MM.1S (cell line): ENCODE results near the gene ZDHHC13.

Experiments used
- DNase-seq: peaks from one replicate; pipeline ENCODE4 v3.0.0-alpha.2; 2015
- H2AFZ ChIP-seq: fragments of 300-600 bp; sonication (generic); 2 replicates; pipeline ENCODE4 v1.6.0; 2016; ENCODE audit warnings: antibody characterized with exemption, low read length
- H3F3A ChIP-seq: fragments of 300-600 bp; sonication (generic); 2 replicates; pipeline ENCODE4 v1.6.1; 2016; ENCODE audit warnings: mild to moderate bottlenecking, antibody characterized with exemption, low read length, moderate library complexity, mixed read lengths; ENCODE audit not compliant: insufficient read depth
- H3K27ac ChIP-seq: fragments of 300-600 bp; sonication (generic); 2 replicates; pipeline ENCODE4 v1.5.1; 2016; ENCODE audit warnings: mild to moderate bottlenecking, low read length
- H3K27me3 ChIP-seq: fragments of 300-600 bp; sonication (generic); replicated peaks from 2 replicates; pipeline ENCODE4 v1.6.0; 2016; ENCODE audit warnings: low read length; ENCODE audit not compliant: insufficient read depth
- H3K36me3 ChIP-seq: fragments of 300-600 bp; sonication (generic); replicated peaks from 2 replicates; pipeline ENCODE4 v1.6.1; 2016; ENCODE audit warnings: mild to moderate bottlenecking, low read length, mixed read lengths; ENCODE audit not compliant: insufficient read depth
- H3K4me1 ChIP-seq: fragments of 300-600 bp; sonication (generic); 2 replicates; pipeline ENCODE4 v1.6.1; 2016; ENCODE audit warnings: low read length, mixed read lengths
- H3K4me2 ChIP-seq: fragments of 300-600 bp; sonication (generic); 2 replicates; pipeline ENCODE4 v1.6.0; 2016; ENCODE audit warnings: low read depth, low read length
- H3K4me3 ChIP-seq: fragments of 300-600 bp; sonication (generic); 2 replicates; pipeline ENCODE4 v1.5.1; 2016; ENCODE audit warnings: low read length, mixed read lengths
- H3K79me2 ChIP-seq: fragments of 300-600 bp; sonication (generic); 2 replicates; pipeline ENCODE4 v1.6.1; 2016; ENCODE audit warnings: mixed run types, low read length, mixed read lengths
- H3K9ac ChIP-seq: fragments of 300-600 bp; sonication (generic); 2 replicates; pipeline ENCODE4 v1.6.1; 2016; ENCODE audit warnings: low read length, mixed read lengths
- H3K9me2 ChIP-seq: fragments of 300-600 bp; sonication (generic); replicated peaks from 2 replicates; pipeline ENCODE4 v1.6.1; 2016; ENCODE audit warnings: mild to moderate bottlenecking, low read length, mixed read lengths; ENCODE audit not compliant: insufficient read depth
- H3K9me3 ChIP-seq: fragments of 300-600 bp; sonication (generic); replicated peaks from 2 replicates; pipeline ENCODE4 v1.6.1; 2016; ENCODE audit warnings: mild to moderate bottlenecking, low read length, mixed read lengths; ENCODE audit not compliant: insufficient read depth
- H4K20me1 ChIP-seq: fragments of 300-600 bp; sonication (generic); 2 replicates; pipeline ENCODE4 v1.6.1; 2016; ENCODE audit warnings: mild to moderate bottlenecking, low read length, moderate library complexity, mixed read lengths; ENCODE audit not compliant: insufficient read depth
- CTCF ChIP-seq: fragments of 300-600 bp; sonication (generic); IDR thresholded peaks from 2 replicates; pipeline ENCODE4 v1.5.1; 2016; ENCODE audit warnings: antibody characterized with exemption, low read length, mixed read lengths
- EZH2 ChIP-seq: fragments of 300-600 bp; sonication (generic); optimal IDR thresholded peaks from 2 replicates; pipeline ENCODE3; 2017; ENCODE audit warnings: low read depth, mild to moderate bottlenecking, antibody characterized with exemption, low read length, mixed read lengths
- EZH2phosphoT487 ChIP-seq: fragments of 300-600 bp; sonication (generic); IDR thresholded peaks from 2 replicates; pipeline ENCODE4 v1.6.1; 2018; ENCODE audit warnings: antibody characterized with exemption, low read length

ZDHHC13 gene

GRCh38 chr11:19168090-19168489 lies 51.1 kb downstream of the ZDHHC13 start:
- H3K9me2 ChIP-seq: no peaks in the 10 kb centered on the region
- H3K4me3 ChIP-seq: no peak overlapping the region
- H3K4me2 ChIP-seq: no peak overlapping the region
- H3K9me3 ChIP-seq: no peaks in the 10 kb centered on the region
- peaks cover 6% of the 10 kb centered on the region; the same call in 1 of the 2 replicates for H3K4me1 ChIP-seq
- no peaks in the 10 kb centered on the region for H3F3A ChIP-seq
- TF ChIP-seq EZH2 (no peak), EZH2phosphoT487 (no peak), CTCF (no peak)
- no peak overlapping the region for H3K9ac ChIP-seq
- DNase-seq: no peak
- H2AFZ ChIP-seq: no peak overlapping the region
- no peaks in the 10 kb centered on the region for H3K36me3 ChIP-seq
- no peaks in the 10 kb centered on the region for H3K27me3 ChIP-seq
- no peaks in the 10 kb centered on the region for H3K79me2 ChIP-seq
- no peaks in the 10 kb centered on the region for H4K20me1 ChIP-seq
- no peak overlapping the region for H3K27ac ChIP-seq

GRCh38 chr11:19173004-19173689 lies 56.2 kb downstream of the ZDHHC13 start:
- H3K9me2 ChIP-seq: no peaks in the 10 kb centered on the region
- no peaks in the 10 kb centered on the region for H4K20me1 ChIP-seq
- no peak overlapping the region for H2AFZ ChIP-seq
- no peak overlapping the region for H3K27ac ChIP-seq
- no peak for TF ChIP-seq EZH2phosphoT487
- TF ChIP-seq CTCF: no peak
- TF ChIP-seq EZH2: no peak
- no peak overlapping the region for H3K4me2 ChIP-seq
- H3K4me3 ChIP-seq: no peak overlapping the region
- H3K36me3 ChIP-seq: no peaks in the 10 kb centered on the region; the same call in 1 of the 2 replicates
- H3K9ac ChIP-seq: no peak overlapping the region
- no peak for DNase-seq
- no peaks in the 10 kb centered on the region for H3K79me2 ChIP-seq
- no peaks in the 10 kb centered on the region for H3F3A ChIP-seq
- no peaks in the 10 kb centered on the region for H3K27me3 ChIP-seq
- H3K9me3 ChIP-seq: no peaks in the 10 kb centered on the region
- no peaks in the 10 kb centered on the region for H3K4me1 ChIP-seq

- no peaks in the 10 kb centered on the region; the same call in 1 of the 2 replicates for H3K36me3 ChIP-seq
- no peaks in the 10 kb centered on the region for H3K9me3 ChIP-seq
- no peaks in the 10 kb centered on the region for H3K27me3 ChIP-seq
- no peak for TF ChIP-seq EZH2
- no peak for TF ChIP-seq EZH2phosphoT487
- TF ChIP-seq CTCF: no peak
- H3K9ac ChIP-seq: no peak overlapping the region
- H3K9me2 ChIP-seq: no peaks in the 10 kb centered on the region
- no peak overlapping the region for H2AFZ ChIP-seq
- H3K4me1 ChIP-seq: no peaks in the 10 kb centered on the region
- H3K79me2 ChIP-seq: no peaks in the 10 kb centered on the region
- no peaks in the 10 kb centered on the region for H3F3A ChIP-seq
- no peak overlapping the region for H3K4me2 ChIP-seq
- no peak for DNase-seq
- H3K27ac ChIP-seq: no peak overlapping the region
- no peaks in the 10 kb centered on the region for H4K20me1 ChIP-seq
- no peak overlapping the region for H3K4me3 ChIP-seq
These were observed 57.1 kb downstream of the ZDHHC13 start for GRCh38 chr11:19173964-19174638.
